ENCODE results near the gene SLC9A1.

SLC9A1 gene

GRCh38 chr1:27161594-27161993, 6.7 kb upstream of the SLC9A1 start:
- no peaks in the 10 kb centered on the region for H3K9me3 ChIP-seq (ENCODE audit: control insufficient read depth, insufficient read depth, low read length)

GRCh38 chr1:27157194-27157593, 2.3 kb upstream of the SLC9A1 start:
- no peaks in the 10 kb centered on the region for H3K36me3 ChIP-seq (ENCODE audit: insufficient read depth, low read length)
- peaks cover 19% of the 10 kb centered on the region for H3K4me1 ChIP-seq (ENCODE audit: insufficient read depth, low read length)
- no peaks in the 10 kb centered on the region for H3K9me3 ChIP-seq (ENCODE audit: control insufficient read depth, insufficient read depth, low read length)
- no peak overlapping the region for H3K9ac ChIP-seq (ENCODE audit: low read depth, low read length)

More at GRCh38 chr1:27161594-27161993, 6.7 kb upstream of the SLC9A1 start:
- no peaks in the 10 kb centered on the region for H3K36me3 ChIP-seq (ENCODE audit: insufficient read depth, low read length)
- H3K4me1 ChIP-seq (ENCODE audit: insufficient read depth, low read length), result no peaks in the 10 kb centered on the region
- no peak overlapping the region for H3K9ac ChIP-seq (ENCODE audit: low read depth, low read length)

- Histone ChIP-seq H3K9me3 (ENCODE audit: control insufficient read depth, insufficient read depth, low read length) (no peaks in the 10 kb centered on the region), H3K4me1 (ENCODE audit: insufficient read depth, low read length) (peaks cover 20% of the 10 kb centered on the region), H3K36me3 (ENCODE audit: insufficient read depth, low read length) (no peaks in the 10 kb centered on the region), H3K9ac (ENCODE audit: low read depth, low read length) (peak overlapping the region; percentile 88)
Measured at GRCh38 chr1:27154469-27154990, 395 bp downstream of the SLC9A1 start.

- H3K4me1 ChIP-seq (ENCODE audit: insufficient read depth, low read length), result peaks cover 20% of the 10 kb centered on the region
- H3K36me3 ChIP-seq (ENCODE audit: insufficient read depth, low read length), result no peaks in the 10 kb centered on the region
- peak overlapping the region; percentile 88; the same call in 1 of the 2 replicates for H3K9ac ChIP-seq (ENCODE audit: low read depth, low read length)
- no peaks in the 10 kb centered on the region for H3K9me3 ChIP-seq (ENCODE audit: control insufficient read depth, insufficient read depth, low read length)
Measured at GRCh38 chr1:27153927-27154358, 982 bp downstream of the SLC9A1 start.

- H3K4me1 ChIP-seq (ENCODE audit: insufficient read depth, low read length), result peaks cover 20% of the 10 kb centered on the region
- H3K9me3 ChIP-seq (ENCODE audit: control insufficient read depth, insufficient read depth, low read length), result no peaks in the 10 kb centered on the region
- peak overlapping the region; percentile 88; the same call in 1 of the 2 replicates for H3K9ac ChIP-seq (ENCODE audit: low read depth, low read length)
- H3K36me3 ChIP-seq (ENCODE audit: insufficient read depth, low read length), result no peaks in the 10 kb centered on the region
Measured at GRCh38 chr1:27153549-27153886, 1.4 kb downstream of the SLC9A1 start.

GRCh38 chr1:27152829-27153548, 1.9 kb downstream of the SLC9A1 start:
- Histone ChIP-seq H3K36me3 (ENCODE audit: insufficient read depth, low read length) (no peaks in the 10 kb centered on the region), H3K9ac (ENCODE audit: low read depth, low read length) (peak overlapping the region; percentile 88; the same call in 1 of the 2 replicates), H3K4me1 (ENCODE audit: insufficient read depth, low read length) (peaks cover 20% of the 10 kb centered on the region), H3K9me3 (ENCODE audit: control insufficient read depth, insufficient read depth, low read length) (no peaks in the 10 kb centered on the region)

GRCh38 chr1:27152004-27152828, 2.7 kb downstream of the SLC9A1 start:
- Histone ChIP-seq H3K4me1 (ENCODE audit: insufficient read depth, low read length) (peaks cover 20% of the 10 kb centered on the region), H3K9ac (ENCODE audit: low read depth, low read length) (no peak overlapping the region)

GRCh38 chr1:27150641-27151040, 4.3 kb downstream of the SLC9A1 start:
- H3K9me3 ChIP-seq (ENCODE audit: control insufficient read depth, insufficient read depth, low read length), result no peaks in the 10 kb centered on the region
- peaks cover 29% of the 10 kb centered on the region for H3K4me1 ChIP-seq (ENCODE audit: insufficient read depth, low read length)
- no peak overlapping the region for H3K9ac ChIP-seq (ENCODE audit: low read depth, low read length)
- no peaks in the 10 kb centered on the region for H3K36me3 ChIP-seq (ENCODE audit: insufficient read depth, low read length)

More at GRCh38 chr1:27152004-27152828, 2.7 kb downstream of the SLC9A1 start:
- Histone ChIP-seq H3K9me3 (ENCODE audit: control insufficient read depth, insufficient read depth, low read length) (no peaks in the 10 kb centered on the region), H3K36me3 (ENCODE audit: insufficient read depth, low read length) (no peaks in the 10 kb centered on the region)

- H3K9me3 ChIP-seq (ENCODE audit: control insufficient read depth, insufficient read depth, low read length), result no peaks in the 10 kb centered on the region
- peaks cover 33% of the 10 kb centered on the region for H3K4me1 ChIP-seq (ENCODE audit: insufficient read depth, low read length)
- H3K36me3 ChIP-seq (ENCODE audit: insufficient read depth, low read length), result no peaks in the 10 kb centered on the region
- no peak overlapping the region for H3K9ac ChIP-seq (ENCODE audit: low read depth, low read length)
Measured at GRCh38 chr1:27150183-27150582, 4.7 kb downstream of the SLC9A1 start.

GRCh38 chr1:27149762-27150113, 5.2 kb downstream of the SLC9A1 start:
- Histone ChIP-seq H3K4me1 (ENCODE audit: insufficient read depth, low read length) (peaks cover 34% of the 10 kb centered on the region), H3K9ac (ENCODE audit: low read depth, low read length) (no peak overlapping the region), H3K36me3 (ENCODE audit: insufficient read depth, low read length) (no peaks in the 10 kb centered on the region), H3K9me3 (ENCODE audit: control insufficient read depth, insufficient read depth, low read length) (no peaks in the 10 kb centered on the region)

- Histone ChIP-seq H3K4me1 (ENCODE audit: insufficient read depth, low read length) (peaks cover 33% of the 10 kb centered on the region), H3K9ac (ENCODE audit: low read depth, low read length) (no peak overlapping the region), H3K36me3 (ENCODE audit: insufficient read depth, low read length) (no peaks in the 10 kb centered on the region), H3K9me3 (ENCODE audit: control insufficient read depth, insufficient read depth, low read length) (no peaks in the 10 kb centered on the region)
Measured at GRCh38 chr1:27149084-27149761, 5.7 kb downstream of the SLC9A1 start.

GRCh38 chr1:27148591-27148990, 6.3 kb downstream of the SLC9A1 start:
- peaks cover 27% of the 10 kb centered on the region for H3K4me1 ChIP-seq (ENCODE audit: insufficient read depth, low read length)
- no peak overlapping the region for H3K9ac ChIP-seq (ENCODE audit: low read depth, low read length)

GRCh38 chr1:27147842-27148518, 6.9 kb downstream of the SLC9A1 start:
- H3K4me1 ChIP-seq (ENCODE audit: insufficient read depth, low read length), result peaks cover 23% of the 10 kb centered on the region
- no peak overlapping the region for H3K9ac ChIP-seq (ENCODE audit: low read depth, low read length)
- no peaks in the 10 kb centered on the region for H3K36me3 ChIP-seq (ENCODE audit: insufficient read depth, low read length)
- H3K9me3 ChIP-seq (ENCODE audit: control insufficient read depth, insufficient read depth, low read length), result no peaks in the 10 kb centered on the region

More at GRCh38 chr1:27148591-27148990, 6.3 kb downstream of the SLC9A1 start:
- no peaks in the 10 kb centered on the region for H3K36me3 ChIP-seq (ENCODE audit: insufficient read depth, low read length)
- no peaks in the 10 kb centered on the region for H3K9me3 ChIP-seq (ENCODE audit: control insufficient read depth, insufficient read depth, low read length)

- no peak overlapping the region for H3K9ac ChIP-seq (ENCODE audit: low read depth, low read length)
- H3K4me1 ChIP-seq (ENCODE audit: insufficient read depth, low read length), result peaks cover 31% of the 10 kb centered on the region
- H3K36me3 ChIP-seq (ENCODE audit: insufficient read depth, low read length), result no peaks in the 10 kb centered on the region
- H3K9me3 ChIP-seq (ENCODE audit: control insufficient read depth, insufficient read depth, low read length), result no peaks in the 10 kb centered on the region
Measured at GRCh38 chr1:27145934-27146354, 9.0 kb downstream of the SLC9A1 start.

All from ES-I3 (cell line).